A549 (cell line): ENCODE data around the gene RAB27A. TPM values are rescaled to one million over a fixed set of nuclear protein-coding genes. Genes with fewer than 3 reads are reported as not detected.

ENCODE experiments used
- ATAC-seq, 2 experiments: fragments of 200-7000 bp in 1 of 2; fragments of >200 bp in 1 of 2; cut with Nextera tagmentation in 1 of 2; cut with Tn5 transposase in 1 of 2; 3 replicates each; pipeline versions ENCODE4 v1.8.0 to v1.9.1; 2018 to 2020; ENCODE audit warnings: mild to moderate bottlenecking in 1 of 2, moderate library complexity in 1 of 2
- CTCF ChIA-PET: fragments of 300-600 bp; sonication (Branson Sonifier 250); formaldehyde crosslinking; extraction: SDS; loops from one replicate; lab custom pipeline; 2021; ENCODE audit warnings: antibody characterized with exemption, inconsistent platforms; lab: Yijun Ruan, JAX
- POLR2A ChIA-PET: fragments of 350-600 bp; formaldehyde crosslinking; extraction: SDS; loops from one replicate; lab custom pipeline; 2021; ENCODE audit warnings: antibody characterized with exemption, inconsistent platforms; lab: Yijun Ruan, JAX
- DNase-seq, 2 experiments: peaks; one replicate each; pipeline versions ENCODE4 v3.0.0 to v3.0.0-alpha.2; 2011 to 2016; ENCODE audit warnings: low read depth in 1 of 2, low spot score in 1 of 2
- FAIRE-seq: peaks from 2 replicates; lab custom pipeline; 2011; peaks lifted over from hg19 to GRCh38; lab: Jason Lieb, UNC
- H3K27ac ChIP-seq, 2 experiments: fragments of >200 bp; sonication (Bioruptor Twin); formaldehyde crosslinking; 3 replicates each; pipeline ENCODE4 v1.5.1; 2016 to 2017
- H3K4me1 ChIP-seq: fragments of >200 bp; sonication (Bioruptor Twin); formaldehyde crosslinking; 3 replicates; pipeline ENCODE4 v1.6.1; 2016
- H3K4me2 ChIP-seq: fragments of >200 bp; sonication (Bioruptor Twin); formaldehyde crosslinking; 3 replicates; pipeline ENCODE4 v1.6.1; 2016
- H3K4me3 ChIP-seq: fragments of >200 bp; sonication (Bioruptor Twin); formaldehyde crosslinking; 3 replicates; pipeline ENCODE4 v1.5.1; 2016
- H3K9me3 ChIP-seq: fragments of >200 bp; sonication (Bioruptor Twin); formaldehyde crosslinking; 3 replicates; pipeline ENCODE4 v1.6.1; 2016
- CBX8 ChIP-seq: fragments of 200-600 bp; sonication (generic); IDR thresholded peaks from 2 replicates; pipeline ENCODE4 v1.6.1; 2016
- CEBPB ChIP-seq, 2 experiments: fragments of >200 bp in 1 of 2; sonication (Bioruptor Twin) in 1 of 2; formaldehyde crosslinking in 1 of 2; IDR thresholded peaks; 2 replicates each; pipeline ENCODE4 v1.6.1; 2012 to 2016
- E2F6 ChIP-seq: IDR thresholded peaks from 2 replicates; pipeline ENCODE4 v1.6.1; 2012; ENCODE audit warnings: low read depth, borderline replicate concordance
- EP300 ChIP-seq, 2 experiments: fragments of >200 bp; sonication (Bioruptor Twin); formaldehyde crosslinking; IDR thresholded peaks; 2 replicates in 1 of 2; 3 replicates in 1 of 2; pipeline ENCODE4 v1.6.1; 2016 to 2017
- FOSL2 ChIP-seq, 2 experiments: fragments of 450-650 bp in 1 of 2; fragments of >200 bp in 1 of 2; sonication (Bioruptor Twin) in 1 of 2; formaldehyde crosslinking; IDR thresholded peaks; 2 replicates each; pipeline versions ENCODE4 v1.5.0 to v1.6.1; 2016 to 2020; ENCODE audit warnings: mild to moderate bottlenecking in 1 of 2, moderate library complexity in 1 of 2
- FOXS1 ChIP-seq: fragments of 250-450 bp; sonication (Bioruptor Pico); IDR thresholded peaks from 2 replicates; pipeline ENCODE4 v1.5.0; 2020; ENCODE audit warnings: mild to moderate bottlenecking, moderate library complexity
- GATA3 ChIP-seq: IDR thresholded peaks from 2 replicates; pipeline ENCODE4 v1.6.1; 2012; ENCODE audit warnings: borderline replicate concordance
- HDAC2 ChIP-seq: fragments of 200-600 bp; sonication (generic); IDR thresholded peaks from 2 replicates; pipeline ENCODE4 v1.6.1; 2016
- HEYL ChIP-seq: fragments of 250-450 bp; sonication (Bioruptor Pico); IDR thresholded peaks from 2 replicates; pipeline ENCODE4 v1.8.0; 2021; ENCODE audit warnings: mild to moderate bottlenecking, moderate library complexity
- HMGXB4 ChIP-seq: fragments of 250-450 bp; sonication (Bioruptor Pico); IDR thresholded peaks from 2 replicates; pipeline ENCODE4 v1.5.0; 2021; ENCODE audit warnings: mild to moderate bottlenecking, moderate library complexity, borderline replicate concordance
- JUN ChIP-seq, 2 experiments: fragments of >200 bp; sonication (Bioruptor Twin); formaldehyde crosslinking; IDR thresholded peaks; 2 replicates in 1 of 2; 3 replicates in 1 of 2; pipeline ENCODE4 v1.6.1; 2016 to 2017
- KDM1A ChIP-seq: fragments of 200-600 bp; sonication (generic); IDR thresholded peaks from 2 replicates; pipeline ENCODE4 v1.6.1; 2016; ENCODE audit warnings: low read depth, mild to moderate bottlenecking
- MAX ChIP-seq: IDR thresholded peaks from 2 replicates; pipeline ENCODE4 v1.6.1; 2012
- MYC ChIP-seq: IDR thresholded peaks from 2 replicates; pipeline ENCODE4 v1.6.1; 2012; ENCODE audit warnings: mild to moderate bottlenecking, inconsistent platforms, low read length, improper control_type of control experiment, borderline replicate concordance
- NPAS2 ChIP-seq: fragments of 250-450 bp; sonication (Bioruptor Pico); IDR thresholded peaks from 2 replicates; pipeline ENCODE4 v1.8.0; 2022; ENCODE audit warnings: mild to moderate bottlenecking, moderate library complexity, borderline replicate concordance
- POLR2A ChIP-seq: IDR thresholded peaks from 2 replicates; pipeline ENCODE4 v1.6.1; 2012; ENCODE audit warnings: mild to moderate bottlenecking, low read length
- RARB ChIP-seq: fragments of 250-450 bp; sonication (Bioruptor Pico); IDR thresholded peaks from 2 replicates; pipeline ENCODE4 v1.8.0; 2021; ENCODE audit warnings: mild to moderate bottlenecking, moderate library complexity
- RFX5 ChIP-seq: fragments of 450-650 bp; IDR thresholded peaks from 2 replicates; pipeline ENCODE4 v1.7.1; 2014; ENCODE audit warnings: antibody characterized with exemption, mild to moderate bottlenecking, moderate library complexity
- SMC3 ChIP-seq: fragments of >200 bp; sonication (Bioruptor Twin); formaldehyde crosslinking; IDR thresholded peaks from 3 replicates; pipeline ENCODE4 v1.6.1; 2018; ENCODE audit warnings: inconsistent platforms
- USF2 ChIP-seq: fragments of 450-650 bp; IDR thresholded peaks from 2 replicates; pipeline ENCODE4 v1.6.1; 2014; ENCODE audit warnings: antibody characterized with exemption
- WGBS: methylation state at CpG from one replicate; pipeline ENCODE4 v1.1.6; 2017; ENCODE audit errors: missing lambda C conversion rate; 5-methylcytosine and 5-hydroxymethylcytosine counted together
- polyA plus RNA-seq, 4 experiments: library from polyadenylated mRNA; depleted of rRNA in 3 of 4; stranded (reverse); fragments of >200 nt; fragmentation: RNase III in 1 of 4; extraction: RNeasy Plus Mini Kit Qiagen cat#74134 plus additional on column Dnase treatment in 1 of 4; gene quantifications; 2 replicates in 3 of 4; 3 replicates in 1 of 4; pipeline ENCODE4 v1.2.3, GENCODE V29; 2011 to 2017

RAB27A gene
- polyA plus RNA-seq, 2 of the 4 experiments (the other 2 are of a cell fraction): 8.1 to 17.0 TPM

GRCh38 chr15:55197719-55198118, 91.9 kb downstream of the RAB27A start:
- peak overlapping the region; percentile 92 for H3K27ac ChIP-seq
- 65% methylated on average over 4 of the region's 4 CpGs for WGBS

GRCh38 chr15:55197362-55197705, 92.3 kb downstream of the RAB27A start:
- peak overlapping the region; percentile 96 for H3K4me2 ChIP-seq
- H3K4me3 ChIP-seq: peak overlapping the region; percentile 69
- FAIRE-seq (peak; percentile 88), DNase-seq (no peak), ATAC-seq (peak in 1 of 2 experiments; percentile 6; a peak in 3 of 6 replicates)
- 2% methylated on average over 10 of the region's 10 CpGs for WGBS
- POLR2A ChIA-PET: interaction anchor here (0.9 to 2.4 kb wide), 12 partner anchors 10 to 1234 kb away, joined by 3 to 17 read pairs (median 5); partner anchors contain the start of genes CCPG1, PIERCE2, PIGB and PIGBOS1
- peaks cover 34% of the 10 kb centered on the region for H3K4me1 ChIP-seq
- H3K27ac ChIP-seq: peak overlapping the region; percentile 92
- TF ChIP-seq HEYL (no peak), JUN (IDR thresholded peaks at IDR 0.05) (0 out of 5 replicates have a peak, but pooled peaks of 1 of the 2 experiments have one; percentile 6)
- TF ChIP-seq, all 56 proteins: peak for 1
- no peaks in the 10 kb centered on the region for H3K9me3 ChIP-seq
- CTCF ChIA-PET: interaction anchor here (0.9 to 2.7 kb wide), 9 partner anchors 10 to 238 kb away, joined by 3 to 14 read pairs (median 3); no protein-coding TSS in a partner anchor

More at GRCh38 chr15:55197719-55198118, 91.9 kb downstream of the RAB27A start:
- Histone ChIP-seq H3K9me3 (no peaks in the 10 kb centered on the region), H3K4me3 (peak overlapping the region; percentile 69), H3K4me1 (peaks cover 34% of the 10 kb centered on the region), H3K4me2 (peak overlapping the region; percentile 96)
- FAIRE-seq (no peak), DNase-seq (no peak), ATAC-seq (peak in 1 of 2 experiments; percentile 1; a peak in 1 of 6 replicates)
- CTCF ChIA-PET: interaction anchor here (0.9 to 2.7 kb wide), 8 partner anchors 10 to 238 kb away, joined by 3 to 14 read pairs (median 3); no protein-coding TSS in a partner anchor
- POLR2A ChIA-PET: interaction anchor here (0.9 to 2.4 kb wide), 6 partner anchors 9 to 1235 kb away, joined by 3 to 17 read pairs (median 4); no protein-coding TSS in a partner anchor
- TF ChIP-seq POLR2A (no peak), FOSL2 (IDR thresholded peaks at IDR 0.05) (no peak), FOSL2 (CRISPR knock-in tag; IDR thresholded peaks at IDR 0.05) (no peak), GATA3 (no peak), RARB (CRISPR knock-in tag) (no peak), E2F6 (no peak), KDM1A (no peak), RFX5 (no peak), USF2 (no peak), CBX8 (no peak), HMGXB4 (CRISPR knock-in tag) (no peak), CEBPB (IDR thresholded peaks at IDR 0.05) (no peak), MAX (no peak), HDAC2 (no peak), SMC3 (no peak), NPAS2 (CRISPR knock-in tag) (no peak), MYC (no peak), FOXS1 (CRISPR knock-in tag) (no peak), EP300 (IDR thresholded peaks at IDR 0.05) (no peak)
